Measurements from ENCODE around the gene TSEN15.
"Not testable (repeated sequence)": the region's sequence is repeated elsewhere in the genome, so short reads cannot be mapped to it uniquely, and the experiment has no call there.

The TSEN15 gene

DNA sequence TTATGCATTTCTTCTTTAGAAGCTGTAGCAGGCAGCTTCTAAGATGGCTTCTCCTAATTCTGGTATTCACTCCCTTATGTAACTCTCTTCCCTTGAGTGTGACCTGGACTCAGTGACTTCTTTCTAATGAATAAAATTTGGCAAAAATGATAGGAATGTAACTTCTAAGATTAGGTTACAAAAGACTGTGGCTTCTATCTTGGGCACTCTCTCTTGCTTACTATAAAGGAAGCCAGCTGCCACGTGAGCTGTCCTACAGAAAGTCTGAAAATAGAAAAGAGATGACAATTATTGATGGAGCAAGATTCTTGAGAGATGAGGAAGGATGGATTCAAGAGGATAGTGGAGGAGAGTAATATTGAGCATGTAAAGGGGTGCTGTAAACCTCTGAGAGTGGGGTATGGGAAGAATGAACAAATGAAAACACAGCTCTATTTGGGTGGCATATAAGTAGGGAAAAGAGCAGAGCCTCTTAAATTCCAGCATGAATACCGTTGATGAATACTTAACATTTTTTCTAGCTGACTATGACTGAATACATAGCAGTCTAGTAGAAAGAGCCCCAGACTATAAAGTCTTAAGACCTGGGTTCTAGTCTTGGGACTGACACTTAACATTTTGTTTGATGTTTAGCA lies 5.5 kb downstream of the TSEN15 start:
- DNase-seq, result no peak

DNA sequence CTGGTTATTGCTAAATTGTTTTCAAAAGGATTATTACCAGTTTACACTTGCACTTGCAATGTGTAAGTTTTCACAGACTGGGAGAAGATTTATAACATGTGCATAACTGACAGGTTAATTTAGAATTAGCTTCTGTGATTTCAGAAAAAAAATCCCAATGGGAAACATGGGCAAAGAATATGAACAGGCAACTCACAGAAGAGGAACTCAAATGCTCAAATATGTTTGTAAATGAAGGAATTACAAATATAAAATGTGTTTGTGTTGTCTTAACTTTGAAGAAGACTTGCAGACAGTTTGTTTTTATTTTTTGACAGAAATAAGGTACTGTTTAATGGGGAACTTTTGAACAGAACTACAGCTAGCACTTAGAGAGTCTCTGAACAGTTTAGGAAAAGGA lies 8.4 kb downstream of the TSEN15 start:
- DNase-seq, result no peak

DNA sequence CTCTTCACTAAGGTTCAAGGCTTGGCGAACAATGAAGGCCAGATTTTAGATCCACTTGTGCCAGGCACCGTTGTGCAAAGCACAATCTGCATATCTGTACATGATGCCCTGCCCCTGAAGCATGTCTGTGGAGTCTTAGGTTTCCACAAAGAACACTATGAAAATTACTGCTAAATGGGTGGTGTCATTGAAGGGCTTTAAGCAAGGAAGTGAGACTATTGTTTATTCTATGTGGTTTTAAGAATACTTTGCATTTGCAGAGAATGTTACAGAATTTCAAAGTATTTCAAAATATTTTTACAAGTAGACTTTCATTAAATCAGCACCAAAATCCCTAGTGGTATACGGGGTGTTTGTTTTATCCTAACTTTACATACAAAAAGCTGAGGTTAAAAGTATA lies 8.8 kb downstream of the TSEN15 start:
- no peak for DNase-seq

DNA sequence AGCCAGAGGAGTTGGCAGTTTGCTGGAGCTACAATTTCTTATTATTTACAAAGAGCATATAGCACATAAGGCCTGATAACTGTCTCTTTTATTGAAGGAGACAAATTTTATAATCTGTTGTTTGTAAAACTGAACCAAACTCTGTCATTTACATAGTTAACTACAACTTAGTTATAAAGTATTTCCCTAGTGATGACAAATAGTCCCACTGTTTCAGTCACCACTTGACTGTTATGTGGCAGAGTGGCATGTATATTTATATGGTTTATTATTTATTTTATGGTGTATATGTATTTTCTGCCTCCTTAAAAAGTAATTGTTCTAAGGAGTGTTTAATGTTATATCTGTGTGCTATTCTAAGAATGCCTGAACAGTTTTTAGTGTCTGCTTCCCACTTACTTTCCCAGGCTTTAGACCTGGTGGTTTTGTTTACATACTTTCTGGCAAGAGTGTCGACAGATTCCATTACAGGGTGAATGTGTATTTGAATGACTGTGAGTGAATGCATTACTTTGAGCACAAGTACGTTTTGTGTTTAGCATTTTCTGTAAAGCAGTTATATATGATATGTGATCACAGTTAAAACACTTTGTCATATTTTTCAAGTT lies 10.0 kb downstream of the TSEN15 start:
- no peak for DNase-seq

DNA sequence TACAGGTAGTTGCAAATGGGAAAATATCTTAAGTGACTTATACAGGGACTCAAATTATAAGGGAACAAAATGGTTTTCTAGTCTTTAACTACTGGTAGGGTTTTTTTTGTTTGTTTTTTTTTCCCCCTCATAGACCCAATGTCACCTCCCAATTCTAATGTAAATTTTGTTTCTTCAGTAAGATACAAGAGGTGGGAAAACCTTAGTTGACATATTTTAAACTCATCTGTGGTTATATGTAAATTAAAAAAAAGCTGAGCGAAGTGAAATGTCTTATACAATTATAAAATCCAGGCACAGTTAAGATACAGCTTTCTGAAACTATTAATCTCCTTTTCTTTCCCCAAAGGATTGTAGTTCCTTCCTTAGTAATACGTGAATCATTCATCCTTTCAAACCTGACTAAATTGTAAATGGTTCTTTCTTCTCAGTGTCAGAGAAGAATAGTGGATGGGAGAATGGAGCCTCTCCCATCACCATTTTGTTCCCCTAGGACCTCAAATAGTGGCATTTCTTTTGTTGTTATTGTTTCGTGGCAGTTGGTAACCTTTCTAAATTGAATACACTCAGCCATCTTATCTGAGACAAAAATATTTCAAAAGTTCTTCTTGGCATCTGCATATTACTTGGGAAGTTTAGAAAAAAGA lies 11.2 kb downstream of the TSEN15 start:
- no peak for DNase-seq

DNA sequence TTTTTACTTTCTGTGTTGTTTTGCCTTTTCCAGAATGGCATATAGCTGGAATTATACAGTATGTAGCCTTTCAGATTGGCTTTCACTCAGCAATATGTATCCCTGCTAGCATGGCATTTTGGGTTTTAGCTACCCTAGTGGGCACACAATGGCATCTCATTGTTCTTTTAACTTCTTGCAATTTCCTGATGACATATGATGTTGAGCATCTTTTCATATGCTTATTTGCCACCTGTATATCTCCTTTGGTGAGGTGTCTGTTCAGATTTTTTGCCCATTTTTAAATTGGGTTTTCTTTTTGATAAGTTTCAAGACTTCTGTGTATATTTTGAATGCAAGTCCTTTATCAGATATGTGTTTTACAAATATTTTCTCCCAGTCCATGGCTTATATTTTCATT lies 14.0 kb downstream of the TSEN15 start:
- DNase-seq, result no peak

DNA sequence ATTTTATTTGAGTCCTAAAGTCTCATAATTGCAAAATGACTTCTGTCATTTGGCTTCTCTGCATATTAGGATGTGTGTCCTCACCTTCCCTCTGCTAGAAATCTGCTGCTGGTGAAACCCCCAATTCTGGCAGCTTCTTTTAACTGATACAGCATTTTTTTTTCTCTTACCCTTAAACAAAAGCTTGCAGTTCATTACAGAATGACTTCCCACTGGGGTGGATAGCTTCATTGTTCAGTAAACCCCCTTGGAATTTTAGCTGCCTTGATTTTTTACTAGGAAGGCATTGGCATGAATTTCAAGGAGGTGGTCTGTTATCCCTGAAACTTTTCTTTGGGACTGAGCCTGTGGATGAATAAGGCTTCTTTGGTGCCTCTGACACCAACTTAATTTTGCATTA lies 16.8 kb downstream of the TSEN15 start:
- no peak for DNase-seq

DNA sequence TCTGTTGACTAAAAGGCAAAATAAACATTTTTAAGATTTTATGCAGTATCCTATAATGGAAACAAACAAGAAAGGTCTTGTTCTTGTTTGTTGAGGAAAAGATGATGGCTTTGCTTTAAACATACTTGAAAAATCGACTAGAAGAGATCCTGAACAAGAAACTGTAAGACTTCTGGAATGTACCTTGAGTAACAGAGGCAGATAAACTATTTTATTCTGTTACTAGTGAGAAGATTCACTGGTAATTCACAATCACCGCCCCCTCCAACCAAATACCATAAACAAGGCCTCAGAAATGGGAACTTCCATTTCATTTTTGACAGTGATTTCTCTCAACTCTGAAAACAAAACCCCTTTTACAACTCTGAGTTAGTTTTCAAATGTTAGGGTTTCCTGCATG lies 18.1 kb downstream of the TSEN15 start:
- no peak for DNase-seq

DNA sequence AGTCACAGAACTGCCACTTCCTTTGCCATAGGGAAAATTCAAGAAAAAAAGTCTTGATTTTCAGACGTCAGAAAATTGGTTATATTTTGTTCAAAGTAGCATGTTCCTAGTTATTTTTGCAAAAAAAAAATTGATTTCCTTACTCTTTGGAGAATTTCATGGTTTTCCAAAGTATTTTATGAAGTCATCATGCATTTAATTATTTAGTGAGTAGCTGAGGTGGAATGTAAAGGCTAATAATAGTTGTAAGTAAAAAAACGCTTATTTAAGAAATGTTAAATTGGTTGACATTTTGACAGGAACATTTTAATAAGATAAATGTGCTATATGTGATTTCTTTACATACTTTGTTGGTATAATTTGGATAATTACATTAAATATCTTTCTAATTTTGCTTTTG lies 20.8 kb downstream of the TSEN15 start:
- DNase-seq, result no peak

DNA sequence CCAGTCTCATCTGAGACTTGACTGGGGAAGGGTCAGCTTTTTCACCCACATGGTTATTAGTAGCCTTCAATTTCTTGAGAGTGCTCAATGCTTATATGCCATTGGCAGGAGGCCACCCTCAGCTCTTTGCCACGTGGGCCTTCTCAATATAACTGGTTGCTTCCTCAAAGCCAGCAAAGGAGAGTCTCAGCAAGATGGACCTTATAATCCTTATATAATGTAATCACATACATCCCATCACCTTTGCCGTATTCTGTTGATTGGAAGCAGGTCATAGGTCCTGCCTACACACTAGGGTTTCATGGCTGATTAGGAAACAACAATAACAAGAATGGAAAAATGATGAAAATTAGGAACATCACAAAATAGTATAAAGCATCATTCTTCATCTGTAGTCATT lies 22.9 kb downstream of the TSEN15 start:
- no peak for DNase-seq

DNA sequence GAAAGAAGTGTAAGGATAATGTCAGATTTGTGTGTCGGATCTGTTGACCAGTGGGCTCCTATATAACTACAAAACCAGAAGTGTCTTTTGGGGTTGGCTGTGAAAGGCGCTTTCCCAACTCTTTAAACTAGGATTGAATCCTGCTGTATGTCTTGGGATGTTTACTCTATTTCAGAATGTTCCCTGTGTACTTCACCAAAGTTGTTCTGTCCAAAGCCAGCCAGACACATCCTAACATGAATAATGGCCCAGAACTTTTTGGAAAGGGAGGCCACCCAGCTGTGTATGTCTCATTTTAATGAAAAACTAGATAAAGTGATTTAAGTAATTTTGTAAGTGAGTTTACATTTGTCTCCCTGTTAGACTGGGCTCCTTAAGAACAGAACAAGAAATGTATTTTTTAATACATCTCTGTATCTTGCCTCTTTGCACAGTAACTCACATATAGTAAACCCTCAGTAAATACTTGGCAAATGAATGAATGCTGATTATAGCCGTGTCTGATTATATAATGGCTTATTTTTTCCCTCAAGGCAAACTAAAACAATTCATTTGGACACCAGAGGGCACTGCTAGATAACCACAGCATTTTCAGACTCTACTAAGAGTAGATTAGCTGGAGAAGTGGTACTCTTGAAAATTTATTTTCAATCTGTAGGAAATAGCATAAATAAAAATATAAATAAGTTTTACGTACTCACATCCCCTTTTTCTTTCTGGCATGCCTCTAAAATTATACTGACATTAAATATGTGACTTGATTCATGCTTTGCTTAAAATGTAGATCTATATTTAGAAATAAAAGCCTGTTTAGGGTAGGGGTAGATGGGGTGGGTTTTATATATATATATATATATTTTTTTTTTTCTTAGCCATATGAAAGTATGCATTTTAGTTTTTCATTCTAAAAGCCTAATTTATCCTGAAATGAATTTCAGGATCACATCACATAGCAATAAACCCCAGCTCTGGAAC lies 23.8 kb downstream of the TSEN15 start:
- no peak for DNase-seq

DNA sequence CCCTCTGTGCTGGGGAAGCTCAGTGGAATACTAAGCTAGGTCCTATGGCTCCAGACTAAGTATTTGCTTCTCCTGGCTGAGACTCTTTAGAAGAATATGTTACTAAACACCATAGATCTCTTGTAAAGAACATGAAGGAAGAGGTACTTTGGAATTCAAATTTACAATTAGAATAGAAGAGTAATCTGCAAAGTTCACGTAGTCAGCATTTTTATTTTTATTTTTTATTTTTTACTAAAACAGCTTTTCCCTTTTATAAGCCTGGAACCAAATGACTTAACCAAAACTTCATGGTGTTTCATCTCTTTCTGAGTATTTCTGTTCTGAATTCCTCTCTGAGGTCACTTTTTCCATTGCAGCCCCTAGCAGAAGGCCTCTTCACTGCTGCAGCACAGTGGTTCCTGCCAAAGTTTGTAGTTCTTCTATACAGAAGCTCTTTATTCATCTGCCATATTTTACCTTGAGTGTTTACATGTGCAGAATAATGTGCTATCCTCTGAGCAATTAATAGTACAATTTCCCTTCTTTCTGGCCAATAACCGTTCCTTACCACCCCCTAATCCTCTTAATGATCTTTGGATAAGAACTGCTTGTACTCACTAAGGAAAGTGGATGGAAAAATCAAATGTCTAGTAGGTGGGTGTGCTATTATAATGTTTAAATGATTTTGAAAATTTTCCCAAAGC lies 27.2 kb downstream of the TSEN15 start:
- DNase-seq, result peak; percentile 67

DNA sequence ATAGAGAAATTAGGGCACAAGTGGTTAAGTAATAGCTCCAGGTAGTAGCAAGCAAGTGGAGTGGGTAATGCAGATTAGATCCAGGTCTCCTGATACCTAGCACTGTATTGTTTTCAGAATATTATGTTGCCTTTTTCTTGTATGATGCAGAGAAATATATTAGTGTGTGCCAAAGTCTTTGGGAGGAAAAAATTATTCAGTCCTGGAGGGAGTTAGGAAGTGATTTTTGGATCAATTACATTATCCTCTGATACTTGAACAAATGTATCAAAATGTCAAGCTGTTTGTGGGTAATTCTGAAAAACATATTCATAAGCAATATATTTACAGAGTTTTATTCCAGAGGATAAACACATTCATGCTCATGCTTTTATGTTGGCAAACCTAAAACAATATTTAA lies 28.8 kb downstream of the TSEN15 start:
- no peak for DNase-seq

DNA sequence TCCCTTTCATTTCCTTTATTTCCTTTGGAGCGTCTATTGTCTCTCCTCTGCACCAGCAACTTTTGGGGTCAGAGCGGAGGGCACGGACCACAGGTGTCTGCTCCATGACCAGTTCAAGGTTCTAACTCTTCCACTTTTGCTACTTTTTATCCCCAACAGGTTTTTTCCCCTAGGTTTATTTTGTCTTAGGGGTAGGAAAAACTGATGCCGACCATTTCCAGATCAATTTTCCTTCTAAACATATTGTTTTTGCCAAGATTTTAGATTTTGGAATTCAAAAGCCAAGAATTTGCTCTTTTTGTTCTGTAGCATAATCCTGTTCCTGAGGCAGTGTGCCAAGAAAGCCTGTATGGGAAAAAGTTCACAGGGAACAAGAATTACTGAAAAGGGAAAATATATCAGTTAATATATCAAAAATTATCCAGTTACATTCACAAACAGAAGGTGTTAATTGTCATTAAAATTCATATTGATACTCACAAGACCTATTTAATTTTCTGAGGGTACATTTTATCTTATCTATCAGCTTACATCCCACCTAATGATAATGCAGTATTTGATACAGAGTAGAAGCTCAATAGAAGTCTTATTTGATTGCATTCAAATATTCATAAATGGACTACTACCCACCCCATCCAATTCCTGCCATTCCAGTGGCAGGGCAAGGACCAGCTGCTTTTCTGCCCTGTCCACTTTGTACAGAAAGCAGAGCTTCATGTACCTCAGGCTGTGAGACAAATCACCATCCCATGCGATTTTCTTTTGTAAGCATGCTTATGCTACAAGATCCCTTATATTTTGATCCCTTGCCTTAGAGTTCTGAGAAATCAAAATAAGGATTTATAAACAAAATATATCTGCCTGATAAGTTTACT lies 31.2 kb downstream of the TSEN15 start:
- no peak for DNase-seq

DNA sequence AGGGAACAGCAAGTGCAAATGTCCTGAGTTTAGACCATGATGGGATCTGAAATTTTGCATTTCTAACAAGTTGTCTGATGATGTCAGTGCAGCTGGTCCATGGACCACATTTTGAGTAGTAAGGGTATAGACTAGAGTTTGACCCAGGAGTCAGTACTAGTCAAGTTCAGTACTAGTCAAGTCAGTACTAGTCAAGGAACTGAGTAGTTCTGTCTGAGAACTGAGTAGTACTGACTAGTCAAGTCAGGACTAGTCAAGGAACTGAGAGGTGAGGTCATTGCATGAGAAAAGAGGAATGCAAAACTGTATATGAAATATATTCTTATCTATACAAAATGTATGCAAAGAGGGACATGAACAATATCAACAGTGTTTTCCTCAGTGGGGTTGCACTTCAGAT lies 34.1 kb downstream of the TSEN15 start:
- no peak for DNase-seq

DNA sequence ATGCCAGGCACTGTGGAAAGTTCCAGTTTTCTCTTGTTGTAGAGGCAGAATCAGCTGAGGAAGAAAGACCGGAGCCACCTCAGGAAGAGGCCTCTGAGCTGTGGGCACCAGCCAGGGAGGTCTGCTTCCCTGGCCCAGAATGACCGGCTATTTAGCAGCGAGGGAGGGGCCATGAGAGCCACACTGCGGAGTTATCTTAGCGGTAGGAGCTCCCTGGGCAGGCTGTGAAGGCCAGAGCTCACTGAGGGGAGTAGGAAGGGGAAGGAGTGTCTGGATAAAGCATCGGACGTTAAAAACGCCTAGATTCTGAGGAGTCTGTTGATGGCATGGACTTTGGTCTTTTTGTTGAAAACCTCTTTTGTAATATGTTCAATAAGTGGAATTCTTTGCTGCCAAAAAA lies 36.5 kb downstream of the TSEN15 start:
- no peak for DNase-seq

DNA sequence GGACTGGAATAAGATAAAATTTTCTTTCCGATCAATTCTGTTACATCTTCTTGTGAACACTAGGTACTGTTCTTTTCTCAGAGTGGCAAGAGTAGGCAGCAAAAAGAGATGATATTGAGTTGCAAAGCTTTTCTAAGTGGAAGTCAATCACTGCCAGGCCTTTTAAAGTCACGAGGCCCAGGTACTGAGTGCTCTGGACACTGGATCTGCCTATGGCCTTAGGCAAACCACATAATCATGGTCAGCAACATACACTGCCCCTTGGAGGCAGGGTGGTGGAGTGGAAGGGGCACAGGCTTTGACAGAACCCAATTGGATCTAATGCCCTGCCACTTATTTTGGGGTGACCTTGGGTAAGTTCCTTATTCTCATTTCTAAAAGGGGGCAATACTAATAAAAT lies 41.5 kb downstream of the TSEN15 start:
- DNase-seq, result no peak

DNA sequence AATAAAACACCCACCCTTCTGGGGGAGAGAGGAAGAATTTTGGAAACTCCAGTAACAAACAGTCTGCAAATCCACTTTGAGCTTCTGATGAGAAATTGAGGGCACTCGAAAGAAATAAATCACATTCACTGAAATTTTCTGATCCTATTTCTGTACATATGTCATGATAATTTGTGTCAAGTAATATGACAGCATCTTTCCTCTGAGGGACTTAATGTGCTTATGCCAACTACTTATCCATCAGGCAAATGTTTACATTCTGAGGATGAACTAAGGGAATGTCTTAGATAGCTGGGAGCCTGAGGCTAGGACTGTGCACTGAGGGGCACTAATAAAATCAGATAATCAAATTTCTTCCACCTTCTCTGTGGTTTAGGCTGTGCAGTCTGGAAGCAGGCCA lies 44.5 kb downstream of the TSEN15 start:
- no peak for DNase-seq

DNA sequence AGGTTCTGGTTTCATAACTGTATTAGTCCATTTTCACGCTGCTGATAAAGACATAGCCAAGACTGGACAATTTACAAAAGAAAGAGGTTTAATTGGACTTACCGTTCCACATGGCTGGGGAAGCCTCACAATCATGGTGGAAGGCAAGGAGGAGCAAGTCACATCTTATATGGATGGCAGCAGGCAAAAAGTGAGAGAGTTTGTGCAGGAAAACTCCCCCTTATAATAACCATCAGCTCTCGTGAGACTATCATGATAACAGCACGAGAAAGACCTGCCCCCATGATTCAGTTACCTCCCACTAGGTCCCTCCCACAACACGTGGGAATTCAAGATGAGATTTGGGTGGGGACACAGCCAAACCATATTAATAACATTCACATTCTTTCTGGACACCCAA lies 45.0 kb downstream of the TSEN15 start:
- not testable (repeated sequence) for DNase-seq

DNA sequence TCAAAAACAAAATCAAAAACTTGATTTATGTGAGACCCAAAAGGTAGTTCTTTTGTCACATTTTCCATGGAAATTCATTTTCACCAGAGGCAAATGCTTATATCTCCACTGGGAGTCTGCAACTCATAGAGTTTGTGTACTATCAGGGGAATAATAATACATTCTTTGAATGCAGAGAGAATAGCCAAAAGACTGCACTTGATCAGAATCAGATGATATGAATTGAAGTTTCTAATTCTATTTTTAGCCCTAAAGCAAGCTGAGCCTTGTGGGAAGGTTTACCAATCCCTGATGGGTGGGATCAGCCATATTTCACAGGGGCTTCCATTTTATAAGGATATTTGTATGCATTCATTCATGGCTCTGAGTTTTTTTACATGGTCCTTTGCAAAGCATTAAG lies 49.6 kb downstream of the TSEN15 start:
- DNase-seq, result no peak

DNA sequence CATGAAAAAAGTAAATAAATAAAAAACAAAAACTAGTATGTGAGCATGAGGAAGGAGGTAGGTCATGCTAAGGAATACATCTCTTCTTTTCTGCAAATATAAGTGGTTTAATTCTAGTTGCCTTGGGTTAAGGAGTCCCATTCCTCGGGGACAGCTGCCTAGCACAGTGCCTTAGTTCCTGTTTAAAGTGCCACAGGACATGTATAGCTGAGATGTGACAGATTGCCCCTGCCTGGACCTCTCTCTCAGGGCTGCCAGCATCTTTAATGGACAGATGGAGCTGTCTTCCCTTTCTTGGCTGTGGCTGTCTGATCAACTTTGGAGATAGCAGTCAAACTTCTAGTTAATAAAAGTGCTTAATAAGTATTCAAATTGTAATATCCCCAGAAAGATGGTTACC lies 50.0 kb downstream of the TSEN15 start:
- DNase-seq, result no peak

All from left hindlimb (tissue), 1 donor.